K562 (cell line): ENCODE data around the gene NDUFAF8. TPM values are rescaled to one million over a fixed set of nuclear protein-coding genes. Genes with fewer than 3 reads are reported as not detected.

Experiments used
- ATAC-seq: fragments of 200-7000 bp; cut with Tn5 transposase; 3 replicates; pipeline ENCODE4 v1.9.1; 2020; ENCODE audit warnings: moderate library complexity
- BruUV-seq: library from RNA; stranded (reverse); fragments of 400-500 nt; replicated peaks from 2 replicates; lab custom pipeline; 2021; lab: Mats Ljungman, UMichigan
- CTCF ChIA-PET: fragments of 300-600 bp; formaldehyde crosslinking; extraction: SDS; loops from one replicate; lab custom pipeline; 2021; ENCODE audit warnings: low intra/inter-chr PET ratio; lab: Yijun Ruan, JAX
- POLR2A ChIA-PET: fragments of 300-600, 350-650 bp; sonication (Branson Sonifier 250); formaldehyde crosslinking; extraction: SDS; loops from one replicate; lab custom pipeline; 2021; ENCODE audit warnings: antibody characterized with exemption, inconsistent platforms; lab: Yijun Ruan, JAX
- DNase-seq, 4 experiments: peaks; one replicate each; pipeline versions ENCODE4 v3.0.0 to v3.0.0-alpha.2; 2011 to 2018; ENCODE audit warnings: low spot score in 3 of 4, mixed read lengths in 3 of 4; ENCODE audit errors: extremely low read depth in 1 of 4
- FAIRE-seq: peaks from 2 replicates; lab custom pipeline; 2011; peaks lifted over from hg19 to GRCh38; lab: Jason Lieb, UNC
- H2AFZ ChIP-seq: 2 replicates; pipeline ENCODE4 v1.6.0; 2011; ENCODE audit warnings: low read depth, low read length, control low read depth, inconsistent platforms
- H3K27ac ChIP-seq: fragments of 200-600 bp; 3 replicates; pipeline ENCODE4 v1.8.0; 2011; ENCODE audit warnings: low read depth, mild to moderate bottlenecking, control low read depth, inconsistent platforms, low read length, moderate library complexity, mixed read lengths; ENCODE audit errors: extremely low read depth
- H3K27me3 ChIP-seq, 2 experiments: fragments of 300-600 bp in 1 of 2; 2 replicates in 1 of 2; 3 replicates in 1 of 2; pipeline versions ENCODE4 v1.6.0 to v1.8.0; 2011; ENCODE audit warnings: inconsistent platforms in 2 of 2, low read length in 2 of 2, mild to moderate bottlenecking in 1 of 2, mixed read lengths in 1 of 2, moderate library complexity in 1 of 2; ENCODE audit not compliant: control insufficient read depth in 2 of 2, insufficient read depth in 2 of 2
- H3K36me3 ChIP-seq: fragments of 300-600 bp; 3 replicates; pipeline ENCODE4 v1.8.0; 2011; ENCODE audit warnings: mild to moderate bottlenecking, low read length, inconsistent platforms; ENCODE audit not compliant: control insufficient read depth, insufficient read depth
- H3K4me1 ChIP-seq, 2 experiments: fragments of 200-600 bp in 1 of 2; replicated peaks in 1 of 2; 2 replicates in 1 of 2; 3 replicates in 1 of 2; pipeline versions ENCODE4 v1.5.1 to v1.8.0; 2011; ENCODE audit warnings: inconsistent platforms in 2 of 2, low read length in 2 of 2, mild to moderate bottlenecking in 1 of 2, mixed read lengths in 1 of 2, moderate library complexity in 1 of 2; ENCODE audit not compliant: control insufficient read depth in 2 of 2, insufficient read depth in 2 of 2
- H3K4me2 ChIP-seq: 2 replicates; pipeline ENCODE4 v1.6.1; 2011; ENCODE audit warnings: low read length, control low read depth, inconsistent platforms, mixed read lengths; ENCODE audit not compliant: insufficient read depth
- H3K4me3 ChIP-seq: fragments of 200-600 bp; sonication (generic), shearing (Covaris generic); 2 replicates; pipeline ENCODE4 v1.5.1; 2016; ENCODE audit warnings: control low read depth, inconsistent platforms
- H3K79me2 ChIP-seq: fragments of 200-600 bp; 3 replicates; pipeline ENCODE4 v1.8.0; 2011; ENCODE audit warnings: low read length, inconsistent platforms; ENCODE audit not compliant: control insufficient read depth, insufficient read depth
- H3K9ac ChIP-seq, 2 experiments: 2 replicates each; pipeline versions ENCODE4 v1.6.0 to v1.6.1; 2011; ENCODE audit warnings: low read depth in 2 of 2, low read length in 2 of 2, control low read depth in 1 of 2, inconsistent platforms in 1 of 2, mild to moderate bottlenecking in 1 of 2, mixed read lengths in 1 of 2; ENCODE audit not compliant: insufficient read depth in 1 of 2
- H3K9me1 ChIP-seq: one replicate; pipeline ENCODE4 v1.6.0; 2011; ENCODE audit warnings: inconsistent platforms, mild to moderate bottlenecking, low read length, moderate library complexity; ENCODE audit not compliant: control insufficient read depth, insufficient read depth
- H3K9me3 ChIP-seq: replicated peaks from 2 replicates; pipeline ENCODE4 v1.5.1; 2011; ENCODE audit warnings: low read depth, low read length, inconsistent platforms; ENCODE audit not compliant: control insufficient read depth, insufficient read depth
- H4K20me1 ChIP-seq: replicated peaks from 2 replicates; pipeline ENCODE4 v1.6.1; 2011; ENCODE audit warnings: low read length, inconsistent platforms, mixed read lengths; ENCODE audit not compliant: control insufficient read depth, insufficient read depth
- ARID3A ChIP-seq: IDR thresholded peaks from 2 replicates; pipeline ENCODE4 v1.6.1; 2012; ENCODE audit warnings: low read depth, low read length, improper control_type of control experiment, borderline replicate concordance
- C11orf30 ChIP-seq: fragments of 450-650 bp; IDR thresholded peaks from 2 replicates; pipeline ENCODE4 v1.6.1; 2016; ENCODE audit warnings: low read depth, mild to moderate bottlenecking
- CHD2 ChIP-seq: IDR thresholded peaks from 2 replicates; pipeline ENCODE4 v1.6.1; 2011; ENCODE audit warnings: low read depth, low read length
- DIDO1 ChIP-seq: fragments of 450-650 bp; IDR thresholded peaks from 2 replicates; pipeline ENCODE4 v1.6.1; 2016; ENCODE audit warnings: low read depth, missing biosample characterization, missing genetic modification characterization
- GABPA ChIP-seq: fragments of 200-800 bp; sonication (Bioruptor generic); conservative IDR thresholded peaks from 2 replicates; pipeline ENCODE4 v1.6.1; 2016; ENCODE audit warnings: low read depth, missing genetic modification characterization, missing compliant biosample characterization
- GATA2 ChIP-seq: sonication (generic); formaldehyde crosslinking; IDR thresholded peaks from 2 replicates; pipeline ENCODE4 v1.4.0; 2020; ENCODE audit warnings: mild to moderate bottlenecking, missing genetic modification reagents
- NR2C1 ChIP-seq, 2 experiments: fragments of 450-650 bp; IDR thresholded peaks; 2 replicates each; pipeline ENCODE4 v1.6.1; 2017; ENCODE audit warnings: mild to moderate bottlenecking in 2 of 2, antibody characterized with exemption in 1 of 2, inconsistent platforms in 1 of 2, missing compliant biosample characterization in 1 of 2, missing genetic modification characterization in 1 of 2
- SIRT6 ChIP-seq: IDR thresholded peaks from one replicate; pipeline ENCODE4 v1.6.1; 2012; ENCODE audit warnings: low read depth, mild to moderate bottlenecking, control low read depth, inconsistent platforms, low read length, moderate library complexity
- STAT6 ChIP-seq: sonication (generic); formaldehyde crosslinking; IDR thresholded peaks from 2 replicates; pipeline ENCODE4 v1.8.1; 2023; ENCODE audit warnings: mild to moderate bottlenecking, missing genetic modification reagents
- TAL1 ChIP-seq: fragments of 450-650 bp; IDR thresholded peaks from 2 replicates; pipeline ENCODE4 v1.6.1; 2016; ENCODE audit warnings: mild to moderate bottlenecking
- TRIM28 ChIP-seq: fragments of 450-650 bp; IDR thresholded peaks from 2 replicates; pipeline ENCODE4 v1.6.1; 2017
- XRCC5 ChIP-seq: fragments of 200-400 bp; formaldehyde crosslinking; IDR thresholded peaks from 2 replicates; pipeline ENCODE4 v1.6.1; 2017; ENCODE audit warnings: low read depth, mild to moderate bottlenecking, low read length
- ZNF280A ChIP-seq: fragments of 450-650 bp; IDR thresholded peaks from 2 replicates; pipeline ENCODE4 v1.6.1; 2018; ENCODE audit warnings: mild to moderate bottlenecking, low read depth; ENCODE audit not compliant: partially characterized antibody
- ZNF282 ChIP-seq: sonication (generic); formaldehyde crosslinking; IDR thresholded peaks from 2 replicates; pipeline ENCODE4 v1.8.1; 2023; ENCODE audit warnings: missing genetic modification reagents
- ZNF347 ChIP-seq: fragments of 450-650 bp; formaldehyde crosslinking; IDR thresholded peaks from 2 replicates; pipeline ENCODE4 v1.4.0; 2020; ENCODE audit warnings: low read depth, mild to moderate bottlenecking, moderate library complexity
- ZNF384 ChIP-seq: IDR thresholded peaks from 2 replicates; pipeline ENCODE4 v1.6.1; 2012; ENCODE audit warnings: low read depth, low read length, improper control_type of control experiment
- ZNF589 ChIP-seq: fragments of 200-800 bp; sonication (Bioruptor generic); IDR thresholded peaks from 2 replicates; pipeline ENCODE4 v1.6.1; 2016; ENCODE audit warnings: low read depth, missing genetic modification characterization, missing compliant biosample characterization
- WGBS: fragments of 100-300 bp; shearing (Covaris generic); methylation state at CpG from one replicate; pipeline ENCODE4 v1.1.6; 2016; ENCODE audit warnings: low coverage, mixed read lengths; ENCODE audit not compliant: insufficient coverage; ENCODE audit errors: missing lambda C conversion rate; 5-methylcytosine and 5-hydroxymethylcytosine counted together
- in situ Hi-C: fragments of 300-500 bp; cut with MboI; formaldehyde crosslinking; loops from 4 replicates; pipeline ENCODE4 v1.15.0; 2018; ENCODE audit warnings: inconsistent platforms, mixed read lengths
- intact Hi-C: fragments of 100-400 bp; cut with micrococcal nuclease; formaldehyde crosslinking; loops from 2 replicates; pipeline ENCODE4 v1.14.2; 2022
- polyA plus RNA-seq, 8 experiments: library from polyadenylated mRNA; depleted of rRNA in 4 of 8; stranded (reverse) in 5 of 8; unstranded in 3 of 8; fragments of >200 nt; fragmentation: Nextera tagmentation in 2 of 8; fragmentation: Illumina TruSeq in 1 of 8; extraction: Ambion mirVana in 2 of 8; extraction: Trizol in 1 of 8; gene quantifications; 2 replicates each; pipeline versions ENCODE4 v1.2.1 to v1.2.3, GENCODE V29; 2011 to 2014; ENCODE audit warnings: inconsistent platforms in 1 of 8, missing spikeins in 1 of 8
- total RNA-seq, 7 experiments: library from RNA; depleted of rRNA in 6 of 7; stranded (reverse); fragments of >200 nt in 6 of 7; fragmentation: Illumina TruSeq in 2 of 7; extraction: Trizol in 2 of 7; gene quantifications; 2 replicates each; pipeline versions ENCODE4 v1.2.1 to v1.2.3, GENCODE V29; 2011 to 2021; ENCODE audit warnings: low replicate concordance in 1 of 7

NDUFAF8 gene
- total and polyA plus RNA-seq, 9 of the 15 experiments (the other 6 are each of a cell fraction or from before 2014, with no cell fraction given), result 13.5 to 144 (median 90.0) TPM

- no peak overlapping the region for H3K4me3 ChIP-seq
- peak overlapping the region in 1 of 2 experiments; percentile 57; a peak in 1 of 4 replicates for H3K9ac ChIP-seq
- peaks cover 30 to 58% of the 10 kb centered on the region in 2 experiments for H3K4me1 ChIP-seq
- in situ Hi-C loops, result no loop called here
- CTCF ChIA-PET, result no interaction called here
- peaks cover 54% of the 10 kb centered on the region; the same call in 2 of the 3 replicates for H3K36me3 ChIP-seq
- H3K9me3 ChIP-seq, result no peaks in the 10 kb centered on the region
- intact Hi-C loops, result no loop called here
- peaks cover 64% of the 10 kb centered on the region for H3K79me2 ChIP-seq
- H3K27me3 ChIP-seq, result no peaks in the 10 kb centered on the region
- H3K4me2 ChIP-seq, result no peak overlapping the region
- POLR2A ChIA-PET, result interaction anchor here (0.5 to 0.7 kb wide), 2 partner anchors 21 to 29 kb away, joined by 3 read pairs; no protein-coding TSS in a partner anchor
- no peak for FAIRE-seq
- no peak for ATAC-seq
- no peak overlapping the region for H2AFZ ChIP-seq
- no peaks in the 10 kb centered on the region for H4K20me1 ChIP-seq
- no peak for DNase-seq
- H3K9me1 ChIP-seq, result no peaks in the 10 kb centered on the region
- no peak overlapping the region for H3K27ac ChIP-seq
- WGBS, result 87% methylated on average over 8 of the region's 8 CpGs
- no TSS peak for BruUV-seq
- TF ChIP-seq ARID3A (no peak), ZNF589 (CRISPR knock-in tag) (no peak), NR2C1 (IDR thresholded peaks at IDR 0.05) (no peak), NR2C1 (tag; IDR thresholded peaks at IDR 0.05) (no peak), XRCC5 (no peak), CHD2 (no peak), ZNF282 (no peak), TAL1 (no peak), TRIM28 (no peak), C11orf30 (no peak), STAT6 (CRISPR knock-in tag) (no peak), GATA2 (CRISPR knock-in tag) (no peak), GABPA (no peak), ZNF384 (no peak), ZNF347 (CRISPR knock-in tag) (no peak), DIDO1 (tag) (no peak), SIRT6 (no peak), ZNF280A (no peak)
Observed at GRCh38 chr17:81288715-81289114, 49.6 kb downstream of the NDUFAF8 start.
